Daoy (cell line): Measurements from ENCODE around the gene SLC22A2. TPM values are rescaled to one million over a fixed set of nuclear protein-coding genes. Genes with fewer than 3 reads are reported as not detected.
A peak's percentile ranks its signal among the peaks of the same experiment; 100 is the strongest.
"Not testable (repeated sequence)": the region's sequence is repeated elsewhere in the genome, so short reads cannot be mapped to it uniquely, and the experiment has no call there.

ENCODE experiments used
- DNase-seq: peaks from one replicate; pipeline ENCODE4 v3.0.0-alpha.2; 2015; ENCODE audit warnings: low read depth
- total RNA-seq: library from RNA; depleted of rRNA; stranded (reverse); fragments of >200 nt; shearing (Covaris generic); gene quantifications from 2 replicates; pipeline ENCODE4 v1.2.3, GENCODE V29; 2014; rRNA removed

SLC22A2 gene
- total RNA-seq: 0.60 and 1.1 TPM in 2 replicates

GRCh38 chr6:160258346-160259142 is at the start of gene SLC22A2:
Gene SLC22A2 (minus strand): TSS chr6:160258821. CDS start chr6:160258757, 64 bp downstream.
- no peak for DNase-seq

GRCh38 chr6:160305926-160306713 is 47.5 kb upstream of the SLC22A2 start:
- no peak for DNase-seq

GRCh38 chr6:160303806-160304205 is 45.2 kb upstream of the SLC22A2 start:
- no peak for DNase-seq

- DNase-seq: not testable (repeated sequence)
These were observed 43.9 kb upstream of the SLC22A2 start for GRCh38 chr6:160302431-160303082.

GRCh38 chr6:160301339-160301738 is 42.7 kb upstream of the SLC22A2 start:
- DNase-seq: no peak

GRCh38 chr6:160300076-160300695 is 41.6 kb upstream of the SLC22A2 start:
- peak; percentile 25 for DNase-seq

- no peak for DNase-seq
These were observed 40.9 kb upstream of the SLC22A2 start for GRCh38 chr6:160299559-160299958.

GRCh38 chr6:160298121-160298520 is 39.5 kb upstream of the SLC22A2 start:
- DNase-seq: no peak

GRCh38 chr6:160297310-160297709 is 38.7 kb upstream of the SLC22A2 start:
- DNase-seq: no peak

GRCh38 chr6:160293844-160294243 is 35.2 kb upstream of the SLC22A2 start:
- DNase-seq: peak; percentile 22

- DNase-seq: no peak
These were observed 27.0 kb upstream of the SLC22A2 start for GRCh38 chr6:160285541-160286105.

GRCh38 chr6:160284575-160284974 is 26.0 kb upstream of the SLC22A2 start:
- DNase-seq: no peak

GRCh38 chr6:160282444-160282843 is 23.8 kb upstream of the SLC22A2 start:
- DNase-seq: no peak

GRCh38 chr6:160279850-160280249 is 21.2 kb upstream of the SLC22A2 start:
- DNase-seq: no peak

- DNase-seq: no peak
These were observed 20.2 kb upstream of the SLC22A2 start for GRCh38 chr6:160278786-160279310.

- no peak for DNase-seq
These were observed 19.7 kb upstream of the SLC22A2 start for GRCh38 chr6:160278311-160278710.

- DNase-seq: no peak
These were observed 18.9 kb upstream of the SLC22A2 start for GRCh38 chr6:160277546-160277945.

- DNase-seq: no peak
These were observed 18.5 kb upstream of the SLC22A2 start for GRCh38 chr6:160277144-160277543.

- no peak for DNase-seq
These were observed 17.5 kb upstream of the SLC22A2 start for GRCh38 chr6:160276126-160276525.

GRCh38 chr6:160275511-160276003 is 16.9 kb upstream of the SLC22A2 start:
- no peak for DNase-seq

- DNase-seq: no peak
These were observed 16.4 kb upstream of the SLC22A2 start for GRCh38 chr6:160274871-160275510.
